ENCODE data around the gene AK2. TPM values are rescaled to one million over a fixed set of nuclear protein-coding genes. Genes with fewer than 3 reads are reported as not detected.

Gene AK2
- total and polyA plus RNA-seq, 12 donors: 55.3 to 245 (median 144) TPM

DNA sequence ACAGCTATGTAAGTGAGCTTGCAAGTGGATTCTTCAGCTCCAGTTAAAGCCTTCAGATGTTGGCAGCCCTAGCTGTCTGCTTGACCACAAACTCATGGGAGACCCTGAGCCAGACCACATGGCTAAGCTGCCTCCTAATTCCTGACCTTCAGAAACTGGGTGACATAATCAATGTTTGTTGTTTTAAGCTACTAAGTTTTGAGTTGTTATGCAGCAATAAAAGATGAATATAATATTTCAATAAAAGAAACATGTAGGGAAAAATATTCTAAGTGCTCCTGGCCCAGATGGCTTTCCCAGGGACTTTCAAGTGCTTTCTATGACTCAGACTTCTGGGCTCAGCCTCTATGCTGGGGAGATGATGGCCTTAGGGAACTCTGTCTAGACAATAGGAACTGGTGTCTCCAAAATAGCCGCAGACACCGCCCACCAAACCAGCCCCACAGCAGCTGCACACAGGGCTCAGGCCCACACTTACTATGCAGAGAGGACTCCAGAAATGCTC is 23.9 kb upstream of the AK2 start:
- Histone ChIP-seq H3K36me3 (replicated peaks in 1 of 2) (no peaks in the 10 kb centered on the region), H3K9me3 (replicated peaks in 1 of 3) (peaks cover 0 to 9% (median 0%) of the 10 kb centered on the region in 3 donors), H3K4me3 (no peak overlapping the region), H3K4me1 (replicated peaks in 1 of 2) (no peaks in the 10 kb centered on the region), H3K27me3 (no peaks in the 10 kb centered on the region), H3K27ac (no peak overlapping the region)
- TF ChIP-seq, protein P1, sequence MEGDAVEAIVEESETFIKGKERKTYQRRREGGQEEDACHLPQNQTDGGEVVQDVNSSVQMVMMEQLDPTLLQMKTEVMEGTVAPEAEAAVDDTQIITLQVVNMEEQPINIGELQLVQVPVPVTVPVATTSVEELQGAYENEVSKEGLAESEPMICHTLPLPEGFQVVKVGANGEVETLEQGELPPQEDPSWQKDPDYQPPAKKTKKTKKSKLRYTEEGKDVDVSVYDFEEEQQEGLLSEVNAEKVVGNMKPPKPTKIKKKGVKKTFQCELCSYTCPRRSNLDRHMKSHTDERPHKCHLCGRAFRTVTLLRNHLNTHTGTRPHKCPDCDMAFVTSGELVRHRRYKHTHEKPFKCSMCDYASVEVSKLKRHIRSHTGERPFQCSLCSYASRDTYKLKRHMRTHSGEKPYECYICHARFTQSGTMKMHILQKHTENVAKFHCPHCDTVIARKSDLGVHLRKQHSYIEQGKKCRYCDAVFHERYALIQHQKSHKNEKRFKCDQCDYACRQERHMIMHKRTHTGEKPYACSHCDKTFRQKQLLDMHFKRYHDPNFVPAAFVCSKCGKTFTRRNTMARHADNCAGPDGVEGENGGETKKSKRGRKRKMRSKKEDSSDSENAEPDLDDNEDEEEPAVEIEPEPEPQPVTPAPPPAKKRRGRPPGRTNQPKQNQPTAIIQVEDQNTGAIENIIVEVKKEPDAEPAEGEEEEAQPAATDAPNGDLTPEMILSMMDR (IDR thresholded peaks at IDR 0.05): no peak
- no peak for TF ChIP-seq POLR2A (IDR thresholded peaks at IDR 0.05)
- intact Hi-C loops (cut with DNase I): no loop called here
- WGBS, 4 donors: 60 to 78% (median 70%) methylated on average over 2 of the region's 2 CpGs; no CpG with 5 or more reads in 1 of the 4 donors
- peak in 3 of 7 donors; percentile 33 to 61 (median 41) for DNase-seq

DNA sequence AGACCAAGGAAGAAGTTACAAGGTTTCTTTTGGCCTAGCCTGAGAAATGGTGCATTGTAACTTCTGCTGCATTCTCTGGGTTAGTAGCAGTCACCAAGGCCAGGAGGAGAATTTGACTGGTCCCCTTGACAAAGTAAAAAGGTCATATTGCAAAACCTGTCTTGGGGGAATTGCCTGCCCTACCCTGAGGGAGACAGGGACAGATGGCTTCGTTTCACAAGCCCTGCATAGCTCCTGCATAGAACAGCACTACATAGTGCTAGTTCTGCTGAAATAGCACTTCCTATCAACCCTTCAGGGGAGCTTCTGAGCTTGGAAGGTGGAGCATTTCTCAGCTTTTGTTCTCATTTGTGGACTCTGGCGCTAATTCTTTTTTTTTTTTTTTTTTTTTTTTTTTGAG is 20.4 kb upstream of the AK2 start:
- no peaks in the 10 kb centered on the region for H3K27me3 ChIP-seq
- no peak overlapping the region for H3K27ac ChIP-seq
- no peak for DNase-seq
- no peaks in the 10 kb centered on the region for H3K9me3 ChIP-seq (replicated peaks in 1 of 3)
- WGBS, 4 donors: 75 to 93% (median 89%) methylated on average over 2 of the region's 2 CpGs
- peaks cover 0 to 5% of the 10 kb centered on the region in 2 donors for H3K4me1 ChIP-seq (replicated peaks in 1 of 2)
- H3K36me3 ChIP-seq (replicated peaks in 1 of 2): no peaks in the 10 kb centered on the region
- TF ChIP-seq POLR2A (IDR thresholded peaks at IDR 0.05): no peak
- TF ChIP-seq, protein P1 (IDR thresholded peaks at IDR 0.05): no peak
- no peak overlapping the region for H3K4me3 ChIP-seq
- intact Hi-C loops (cut with DNase I): loop anchor here in 1 of 2 donors (5.0 kb wide), 1 partner anchor 125 kb away; no protein-coding TSS in a partner anchor

DNA sequence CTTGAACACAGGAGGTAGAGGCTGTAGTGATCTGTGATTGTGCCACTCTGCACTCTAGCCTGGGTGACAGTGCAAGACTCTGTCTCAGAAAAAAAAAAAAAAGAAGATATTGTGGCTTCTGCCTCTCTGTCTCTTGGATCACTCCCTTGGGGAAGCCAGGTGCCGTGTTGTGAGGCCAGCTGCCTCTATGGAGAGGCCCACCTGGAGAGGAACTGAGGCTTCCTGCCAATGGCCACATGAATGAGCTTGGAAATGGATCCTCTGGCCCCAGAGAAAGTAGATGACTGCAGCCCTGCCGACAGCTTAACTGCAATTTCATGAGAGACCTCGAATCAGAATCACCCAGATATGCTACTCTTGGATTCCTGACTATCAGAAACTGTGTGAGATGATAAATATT is 19.7 kb upstream of the AK2 start:
- H3K36me3 ChIP-seq (replicated peaks in 1 of 2): no peaks in the 10 kb centered on the region
- TF ChIP-seq POLR2A (IDR thresholded peaks at IDR 0.05): no peak
- TF ChIP-seq, protein P1 (IDR thresholded peaks at IDR 0.05): no peak
- 86 to 98% (median 92%) methylated on average over 3 of the region's 3 CpGs for WGBS, 4 donors
- H3K4me3 ChIP-seq: no peak overlapping the region
- intact Hi-C loops (cut with DNase I): loop anchor here in 1 of 2 donors (5.0 kb wide), 1 partner anchor 124 kb away; no protein-coding TSS in a partner anchor
- no peaks in the 10 kb centered on the region for H3K27me3 ChIP-seq
- peaks cover 0 to 5% of the 10 kb centered on the region in 2 donors for H3K4me1 ChIP-seq (replicated peaks in 1 of 2)
- no peak for DNase-seq
- no peaks in the 10 kb centered on the region for H3K9me3 ChIP-seq (replicated peaks in 1 of 3)
- H3K27ac ChIP-seq: no peak overlapping the region

DNA sequence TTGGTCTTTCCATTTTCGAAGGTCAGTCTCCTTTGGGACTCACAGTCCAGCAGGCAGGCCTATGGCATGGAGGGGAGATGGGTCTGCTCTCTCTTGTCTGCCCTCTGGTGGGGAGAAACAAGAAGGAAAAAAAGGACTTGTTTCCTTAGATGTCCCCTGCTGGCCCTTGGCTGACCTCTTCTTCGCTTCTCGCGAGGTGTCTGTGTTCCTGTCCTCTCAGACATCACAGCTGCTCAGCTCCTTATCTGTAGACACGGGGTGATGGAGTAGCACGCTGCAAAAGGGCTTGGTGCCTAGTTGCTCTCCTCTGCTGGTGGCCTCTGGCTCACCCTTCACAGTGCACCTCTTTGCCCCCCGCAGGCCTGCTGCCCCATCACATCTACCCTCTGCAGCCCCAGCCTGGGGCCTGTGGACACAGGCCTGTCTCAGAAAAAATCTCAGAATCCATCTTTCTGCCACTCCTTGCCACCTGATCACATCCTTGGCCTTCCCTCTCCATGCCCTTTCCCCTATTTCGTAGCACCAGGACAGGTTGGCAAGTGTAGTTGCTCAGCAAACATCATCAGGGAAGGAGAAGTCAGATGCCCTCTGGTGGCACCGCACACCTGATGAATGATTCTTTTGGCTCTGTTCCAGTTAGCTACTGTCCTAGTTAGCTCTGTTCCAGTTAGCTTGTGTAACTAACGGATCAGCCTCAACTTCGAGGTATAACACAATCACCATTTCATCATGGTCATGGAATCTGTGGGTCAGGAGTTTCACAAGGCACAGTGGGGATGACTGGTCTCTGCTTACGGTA is 18.7 kb upstream of the AK2 start:
- 31 to 35% (median 34%) methylated on average over 10 to 12 of the region's 12 CpGs for WGBS, 4 donors
- Histone ChIP-seq H3K9me3 (replicated peaks in 1 of 3) (no peaks in the 10 kb centered on the region), H3K27me3 (no peaks in the 10 kb centered on the region), H3K36me3 (replicated peaks in 1 of 2) (no peaks in the 10 kb centered on the region), H3K4me3 (no peak overlapping the region), H3K27ac (peak overlapping the region in 1 of 5 donors; percentile 34), H3K4me1 (replicated peaks in 1 of 2) (peaks cover 0 to 8% of the 10 kb centered on the region in 2 donors)
- intact Hi-C loops (cut with DNase I): loop anchor here in 1 of 2 donors (5.0 kb wide), 1 partner anchor 123 kb away; no protein-coding TSS in a partner anchor
- DNase-seq: peak; percentile 73 to 95 (median 88)
- no peak for TF ChIP-seq POLR2A (IDR thresholded peaks at IDR 0.05)
- TF ChIP-seq, protein P1 (IDR thresholded peaks at IDR 0.05): peak; percentile 60 to 86 (median 82)

Data from adrenal gland (tissue), 12 donors.